CD4-positive, alpha-beta T cell treated with Interleukin-2 at 100 ng/mL for 4 hours (primary cell): ENCODE measurements around the gene PRG3.
"Not testable (repeated sequence)": the region's sequence is repeated elsewhere in the genome, so short reads cannot be mapped to it uniquely, and the experiment has no call there.

Experiments used
- DNase-seq: peaks from one replicate; pipeline ENCODE4 v3.0.0-alpha.2; 2020; ENCODE audit warnings: low spot score

Gene PRG3

DNA sequence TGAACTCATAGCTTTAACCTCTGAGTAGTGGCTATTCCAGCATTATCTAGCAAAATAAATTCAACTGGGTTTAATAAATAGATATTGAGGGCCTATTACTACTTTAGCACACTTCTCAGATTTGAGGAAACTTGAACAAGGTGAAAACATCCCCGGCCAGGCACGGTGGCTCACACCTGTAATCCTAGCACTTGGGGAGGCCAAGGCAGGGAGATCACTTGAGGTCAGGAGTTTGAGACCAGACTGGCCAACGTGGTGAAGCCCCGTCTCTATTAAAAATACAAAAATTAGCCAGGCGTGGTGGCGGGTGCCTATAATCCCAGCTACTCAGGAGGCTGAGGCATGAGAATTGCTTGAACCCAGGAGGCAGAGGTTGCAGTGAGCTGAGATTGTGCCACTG lies 44.1 kb downstream of the PRG3 start:
- DNase-seq = not testable (repeated sequence)

DNA sequence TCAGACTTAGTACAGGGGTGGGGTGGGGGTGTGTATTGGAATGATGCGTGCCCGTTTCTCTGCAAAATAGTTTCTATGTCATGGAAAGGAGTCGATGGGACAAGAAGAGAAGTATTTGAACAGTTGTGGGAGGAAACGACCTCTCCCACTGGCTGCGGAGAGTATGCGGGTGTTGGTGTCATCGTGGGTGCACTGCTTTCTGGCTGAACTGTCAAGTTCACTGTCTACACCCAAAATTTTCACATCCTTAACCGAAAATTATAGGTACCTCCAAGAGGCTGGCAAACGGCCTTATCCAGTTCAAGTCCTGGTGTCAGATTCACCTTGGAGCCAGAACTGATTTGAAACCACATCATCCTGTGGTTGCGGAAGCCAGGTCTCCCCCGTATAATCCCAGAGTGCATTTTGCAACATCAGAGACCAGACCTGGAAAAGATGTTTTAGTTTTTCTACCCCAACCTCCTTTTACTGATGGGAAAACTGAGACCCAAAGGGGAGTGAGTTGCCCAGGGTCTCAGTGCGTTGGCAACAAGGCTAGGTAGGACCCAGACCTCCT lies 44.8 kb downstream of the PRG3 start:
- peak; percentile 26 for DNase-seq

DNA sequence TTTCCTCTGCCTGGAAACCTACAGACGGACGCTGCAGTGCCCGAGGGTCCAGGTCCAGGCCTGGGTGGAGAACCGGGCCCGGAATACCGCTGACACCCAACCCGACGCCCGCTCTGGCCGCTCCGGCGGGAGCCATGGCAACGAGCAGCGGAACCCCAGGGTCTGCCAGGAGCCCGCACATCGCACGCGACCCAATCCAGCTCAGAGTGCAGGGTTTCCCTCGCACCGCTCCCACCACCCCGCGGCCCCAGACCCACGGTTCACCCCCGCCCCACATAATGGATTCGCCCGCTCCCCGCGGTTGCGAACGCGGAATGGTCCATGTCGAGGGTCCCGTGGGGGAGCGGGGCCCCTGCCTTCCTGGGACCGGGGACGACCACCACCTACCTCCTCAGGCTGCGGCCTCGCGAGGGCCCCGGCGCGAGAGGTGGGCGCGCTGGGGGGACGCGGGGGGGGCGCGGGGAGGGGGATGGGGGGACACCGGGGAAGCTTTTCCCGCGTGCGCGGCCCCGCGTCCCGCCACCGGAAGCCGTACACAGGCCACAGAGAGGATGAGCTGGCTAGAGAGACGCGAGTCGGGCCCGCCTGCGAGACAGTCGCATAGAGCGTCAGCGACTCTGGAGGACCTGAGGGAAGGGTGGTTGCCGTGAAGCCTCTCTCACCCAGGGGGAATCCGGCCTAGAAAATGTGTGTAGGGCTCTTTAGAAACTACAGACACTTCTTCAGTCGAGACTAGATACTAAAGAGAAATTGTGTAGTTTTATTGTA lies 45.4 kb downstream of the PRG3 start, which contains the start of gene SSRP1:
SSRP1 (minus strand) TSS at position 550 of the 768 bp plus-strand sequence. CDS start 771 bp downstream, outside the sequence.
- DNase-seq = peak; percentile 90

DNA sequence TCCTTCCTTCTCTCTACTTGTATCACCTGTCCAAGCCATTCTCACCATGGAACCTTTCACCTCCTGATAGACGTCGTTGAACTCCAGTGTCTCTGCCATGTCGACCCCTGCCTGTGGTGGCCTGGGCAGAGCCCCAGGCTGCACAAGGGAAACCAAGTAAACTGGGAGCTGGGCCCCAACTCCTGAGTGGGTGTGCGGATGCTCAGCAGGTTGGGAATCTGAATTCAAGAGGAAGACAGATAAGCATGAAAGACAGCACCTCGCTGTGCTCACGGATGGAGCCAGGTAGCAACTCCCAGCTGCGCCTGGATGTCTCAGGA lies 46.0 kb downstream of the PRG3 start:
- no peak for DNase-seq

DNA sequence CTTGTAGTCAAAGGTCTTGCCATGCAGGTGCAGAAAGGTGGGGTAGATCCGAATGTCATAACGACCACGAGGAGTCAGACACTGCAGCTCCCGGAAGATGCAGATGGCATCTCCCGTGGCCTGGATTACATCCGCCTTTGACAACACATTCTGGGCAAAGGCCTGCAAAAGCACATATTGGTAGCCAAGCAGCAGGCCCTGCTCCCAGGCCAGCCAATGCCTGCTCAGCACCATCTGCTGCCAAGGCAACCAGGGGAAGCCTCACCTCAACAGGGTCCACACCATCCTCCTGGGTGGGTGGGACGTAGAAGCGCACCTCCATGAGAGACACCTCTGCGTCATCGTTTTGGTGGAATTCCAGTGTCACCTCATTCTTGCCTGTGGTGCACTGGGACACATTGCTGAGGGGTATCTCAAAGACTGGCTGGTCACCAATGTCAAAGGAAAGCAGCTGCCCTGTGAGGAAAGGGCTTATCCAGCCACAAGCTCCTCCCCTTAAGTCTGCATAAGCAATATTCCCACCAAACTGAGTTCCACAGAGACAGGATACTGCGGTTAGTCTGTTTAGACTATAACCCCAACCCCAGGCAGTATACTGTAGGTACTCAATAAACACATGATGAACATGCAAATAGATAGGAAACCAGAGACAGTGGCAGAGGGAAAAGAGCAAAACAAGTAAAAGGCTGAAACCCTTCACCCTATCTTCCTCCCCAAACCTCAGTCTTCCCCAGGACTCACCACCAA lies 48.1 kb downstream of the PRG3 start:
- DNase-seq = no peak

DNA sequence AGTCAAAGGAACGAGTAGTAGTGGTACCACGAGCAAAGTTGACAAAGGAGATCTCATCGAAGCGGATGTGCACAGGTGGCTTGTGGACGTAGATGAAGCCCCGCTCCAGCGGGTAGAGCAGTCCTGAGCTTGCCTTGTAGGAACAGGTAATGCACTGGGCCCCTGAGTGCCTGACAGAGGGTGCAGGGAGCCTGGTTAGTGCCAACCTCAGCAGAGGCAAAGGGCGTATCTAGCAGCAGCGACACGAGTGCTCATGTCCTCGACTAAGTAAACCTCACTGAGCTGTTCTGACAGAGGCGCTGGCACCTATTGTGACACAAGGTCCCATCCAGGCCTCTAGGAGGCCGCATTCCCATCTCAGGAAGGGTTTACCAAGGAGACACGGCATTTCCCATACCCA lies 49.2 kb downstream of the PRG3 start:
- DNase-seq = no peak

DNA sequence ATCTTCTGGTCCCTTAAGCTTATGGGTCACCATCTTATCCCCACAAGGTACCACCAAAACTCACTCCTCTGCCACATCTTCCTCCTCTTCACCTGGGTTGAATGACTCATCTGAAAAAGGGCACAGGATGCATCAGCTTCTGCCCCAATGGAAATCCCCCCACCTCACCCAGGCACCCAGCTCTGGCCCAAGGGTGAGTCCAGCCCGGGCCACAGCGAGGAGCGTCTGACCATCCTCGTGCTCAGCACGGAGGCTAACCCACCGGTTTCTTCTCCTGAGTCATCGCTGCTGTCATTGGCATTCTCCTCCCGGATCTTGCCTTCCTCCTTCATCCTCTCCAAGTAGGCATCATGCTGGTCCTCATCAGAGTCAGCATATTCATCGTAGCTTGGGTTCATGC lies 50.9 kb downstream of the PRG3 start:
- DNase-seq = no peak

DNA sequence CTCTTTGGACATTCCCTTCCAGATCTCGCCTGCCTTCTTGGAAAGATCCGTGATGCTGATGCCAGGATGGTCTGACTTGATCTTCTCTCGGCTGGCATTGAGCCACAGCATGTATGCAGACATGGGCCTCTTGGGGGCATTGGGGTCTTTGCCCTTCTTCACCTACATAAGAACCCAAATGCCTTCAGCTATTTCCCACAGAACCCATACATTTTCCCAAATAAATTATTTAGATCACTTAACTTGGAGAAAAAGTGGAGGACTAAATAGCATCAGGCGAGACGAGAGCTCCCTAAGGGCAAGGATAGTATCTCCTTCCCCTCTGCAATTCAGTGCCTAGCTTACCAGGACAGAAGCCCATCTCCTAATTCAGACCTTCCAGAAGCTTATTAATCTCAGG lies 53.2 kb downstream of the PRG3 start:
- DNase-seq = no peak
